Measurements from ENCODE around the gene FBXW11.
A peak's percentile ranks its signal among the peaks of the same experiment; 100 is the strongest.
"Not testable (repeated sequence)": the region's sequence is repeated elsewhere in the genome, so short reads cannot be mapped to it uniquely, and the experiment has no call there.

FBXW11 gene

DNA sequence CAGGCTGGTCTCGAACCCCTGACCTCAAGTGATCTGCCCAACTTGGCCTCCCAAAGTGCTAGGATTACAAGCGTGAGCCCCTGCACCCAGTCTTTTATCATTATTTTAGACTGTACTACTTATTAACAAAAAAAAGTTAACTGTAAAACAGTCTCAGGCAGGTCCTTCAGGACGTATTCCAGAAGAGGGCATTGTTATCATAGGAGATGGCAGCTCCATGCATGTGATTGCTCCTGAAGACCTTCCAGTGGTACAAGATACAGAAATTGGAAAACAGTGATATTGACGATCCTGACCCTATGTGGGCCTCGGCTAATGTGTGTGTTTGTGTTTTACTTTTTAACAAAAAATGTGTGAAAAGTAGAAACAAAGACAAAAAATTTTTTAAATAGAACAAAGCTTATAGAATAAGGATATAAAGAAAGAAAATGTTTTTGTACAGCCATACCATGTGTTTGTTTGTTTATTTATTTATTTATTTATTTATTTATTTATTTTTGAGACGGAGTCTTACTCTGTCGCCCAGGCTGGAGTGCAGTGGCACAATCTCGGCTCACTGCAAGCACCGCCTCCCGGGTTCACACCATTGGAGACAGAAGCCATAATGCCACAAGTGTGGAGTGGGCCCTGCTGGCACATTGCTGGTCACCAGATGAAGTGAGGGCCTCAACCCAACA lies 13.8 kb upstream of the FBXW11 start:
- not testable (repeated sequence) for DNase-seq (ENCODE audit: low read depth)

DNA sequence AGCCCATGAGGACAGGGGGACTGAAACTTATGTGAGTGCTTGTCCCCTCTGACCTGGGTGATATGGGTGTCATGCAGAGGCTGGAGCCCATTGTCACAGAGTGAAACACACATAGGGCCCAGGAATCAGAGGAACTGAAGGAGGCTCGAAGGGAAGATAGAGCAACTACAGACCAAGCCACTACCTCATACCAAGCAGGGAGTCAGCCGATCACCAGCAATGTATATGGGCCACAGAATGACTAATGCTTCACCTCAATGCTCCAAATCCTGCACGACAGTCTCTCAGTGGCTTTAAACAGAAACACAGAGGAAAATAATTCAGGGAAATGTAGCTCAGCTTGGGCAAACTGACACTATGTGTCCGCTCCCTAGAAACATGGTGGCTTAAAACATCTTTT lies 8.9 kb upstream of the FBXW11 start:
- no peak for DNase-seq (ENCODE audit: low read depth)

DNA sequence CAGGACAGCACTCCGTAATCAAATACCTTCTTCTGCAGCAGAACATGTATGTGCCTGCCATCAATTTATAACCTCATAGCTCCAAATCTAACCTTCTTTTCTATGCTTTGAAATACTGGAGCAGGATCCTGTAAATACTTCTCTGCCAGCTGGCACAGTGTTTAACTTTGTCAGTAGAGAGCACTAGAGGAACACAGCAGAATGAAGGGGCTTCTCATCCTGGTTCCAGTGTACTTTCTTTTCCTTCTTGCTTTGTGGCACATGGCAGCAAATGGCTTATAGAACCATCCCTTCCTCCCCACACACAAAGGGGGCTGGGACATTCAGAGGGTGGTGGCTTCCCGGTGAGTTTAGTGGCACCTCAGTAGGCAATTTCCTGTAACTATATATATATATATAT lies 3.8 kb upstream of the FBXW11 start:
- no peak for DNase-seq (ENCODE audit: low read depth)

DNA sequence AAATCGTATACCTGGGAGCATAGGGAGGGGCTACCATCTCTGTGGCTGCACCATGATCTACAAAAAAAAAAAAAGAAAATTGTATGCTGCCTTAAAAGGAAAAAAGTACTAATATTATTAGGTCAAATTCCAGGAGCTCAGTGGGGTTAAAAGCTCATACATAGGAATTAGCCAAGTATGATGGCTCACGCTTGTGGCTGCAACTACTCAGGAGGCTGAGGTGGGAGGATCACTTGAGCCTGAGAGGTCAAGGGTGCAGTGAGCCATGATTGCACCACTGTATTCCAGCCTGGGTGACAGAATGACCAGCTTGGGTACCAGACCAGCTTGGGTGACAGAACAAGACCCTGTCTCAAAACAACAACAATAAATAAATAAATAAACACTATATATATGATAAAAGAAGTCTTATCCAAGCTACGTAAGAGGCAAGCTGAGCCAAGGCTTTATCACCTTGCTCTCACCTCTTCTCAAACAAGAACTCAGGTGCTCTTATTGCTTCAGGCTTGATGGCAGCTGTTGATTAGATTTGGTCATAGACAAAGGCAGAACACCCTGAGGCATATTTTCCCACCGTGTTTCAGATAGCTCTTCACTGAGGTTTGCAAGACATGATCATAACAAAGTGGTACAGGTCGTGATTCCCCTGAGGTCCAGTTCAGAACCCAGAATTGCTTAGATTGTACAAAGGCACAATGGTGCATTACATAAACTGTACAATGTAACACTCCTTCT lies 3.3 kb upstream of the FBXW11 start:
- DNase-seq (ENCODE audit: low read depth): no peak

DNA sequence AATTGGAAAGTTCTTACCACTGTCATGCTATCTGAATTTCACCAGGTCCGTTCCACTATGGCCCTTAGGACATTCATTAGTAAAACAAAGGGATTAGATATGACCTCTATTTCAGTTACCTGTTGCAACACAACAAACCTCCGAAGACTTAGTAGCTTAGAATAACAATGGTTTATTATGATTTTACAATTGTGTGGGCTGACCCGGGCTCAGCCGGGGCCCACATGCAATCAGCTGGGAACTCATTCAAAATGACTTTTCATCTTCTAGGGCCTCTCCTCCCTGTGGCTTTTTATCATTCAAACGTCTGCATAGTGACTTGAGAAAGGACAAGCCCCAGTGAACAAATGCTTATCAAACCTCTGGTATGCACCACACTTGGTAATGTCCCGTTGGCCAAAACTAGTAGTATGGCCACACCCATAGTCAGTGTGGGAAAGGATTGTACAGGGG lies 2.3 kb upstream of the FBXW11 start:
- no peak for DNase-seq (ENCODE audit: low read depth)

DNA sequence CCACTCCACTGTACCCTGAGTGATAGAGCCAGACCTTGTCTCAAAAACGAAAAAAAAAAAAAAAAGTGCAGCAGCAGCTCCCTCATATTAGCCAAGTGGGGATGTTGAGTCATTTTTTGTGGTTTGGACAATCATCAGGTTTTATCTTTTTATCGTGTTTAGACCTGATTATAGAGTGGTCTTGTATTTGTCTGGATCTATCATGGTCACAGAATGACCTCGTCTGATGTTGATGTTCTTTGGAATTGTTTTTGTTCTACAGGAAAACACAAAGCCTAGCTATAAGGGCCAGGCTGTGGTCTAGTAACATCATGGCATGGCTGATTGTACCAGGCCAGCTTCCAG lies 1.6 kb upstream of the FBXW11 start:
- DNase-seq (ENCODE audit: low read depth): no peak

DNA sequence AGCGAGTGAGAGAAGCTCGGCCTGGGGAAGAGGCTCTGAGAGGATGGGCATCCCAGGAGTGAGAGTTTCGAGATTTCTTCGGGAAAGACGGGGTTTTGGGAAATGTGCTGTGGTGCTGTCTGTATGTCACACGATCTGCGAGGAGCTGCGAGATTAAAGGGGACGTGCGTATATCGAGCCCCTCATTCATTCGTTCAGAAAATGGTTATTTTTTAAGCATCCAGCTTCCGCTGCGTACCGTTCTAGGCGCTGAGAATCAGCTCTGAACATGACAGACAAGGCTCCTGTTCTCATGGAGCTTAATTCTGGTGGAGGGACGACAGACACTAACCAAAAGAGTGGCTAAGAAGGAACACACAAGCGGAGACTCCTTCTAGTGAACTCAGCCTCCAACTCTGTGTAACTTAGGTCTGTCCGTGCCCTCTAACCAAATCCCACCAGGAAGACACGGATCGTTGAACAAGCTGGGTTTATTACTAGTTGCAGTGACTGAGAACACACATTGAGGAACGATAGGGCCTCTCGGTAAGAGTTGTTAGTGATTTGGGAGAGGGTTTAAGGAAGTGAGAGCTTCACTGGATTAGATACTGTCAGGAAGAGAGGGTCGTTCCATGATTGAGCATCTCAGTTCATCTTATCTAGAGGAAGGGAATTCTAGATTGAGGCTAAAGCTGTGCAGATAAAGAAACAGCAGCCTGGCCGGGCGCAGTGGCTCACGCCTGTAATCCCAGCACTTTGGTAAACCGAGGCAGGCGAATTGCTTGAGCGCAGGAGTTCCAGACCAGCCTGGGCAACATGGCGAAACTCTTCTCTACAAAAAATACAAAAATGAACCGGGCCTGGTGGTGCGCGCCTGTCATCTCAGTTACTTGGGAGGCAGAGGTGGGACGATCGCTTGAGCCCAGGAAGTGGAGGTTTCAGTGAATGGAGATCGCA lies 1.0 kb upstream of the FBXW11 start:
- no peak for DNase-seq (ENCODE audit: low read depth)

DNA sequence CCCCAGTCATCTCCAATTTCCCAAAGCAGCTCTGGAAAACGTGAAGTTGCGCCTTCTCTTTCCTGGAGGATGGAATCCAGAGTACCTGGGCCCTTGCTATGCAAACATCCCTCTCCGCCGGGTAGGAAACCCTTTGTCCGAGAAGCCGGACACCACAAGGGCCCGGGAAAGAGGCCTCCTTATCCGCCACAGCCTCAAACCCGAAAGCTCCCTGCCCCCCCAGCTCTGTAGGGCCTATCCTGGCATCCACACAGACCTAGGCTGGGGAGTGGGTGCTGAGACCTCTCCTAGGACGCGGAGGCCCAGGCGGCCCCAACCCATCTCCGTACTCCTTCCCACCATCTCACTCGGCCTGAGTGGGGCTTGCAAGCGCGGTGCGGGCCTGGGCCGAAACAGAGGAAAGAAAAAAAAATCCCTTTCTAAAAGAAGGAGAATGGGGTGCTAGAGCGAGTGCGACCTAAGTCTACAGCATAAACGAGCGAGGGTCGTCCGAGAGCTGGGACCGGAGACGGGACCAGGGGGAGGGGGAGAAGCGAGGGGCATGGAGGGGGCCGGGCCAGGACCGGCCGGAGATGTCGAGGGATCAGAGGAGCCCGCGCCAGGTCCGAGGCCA lies 624 bp downstream of the FBXW11 start:
- DNase-seq (ENCODE audit: low read depth): peak; percentile 12

DNA sequence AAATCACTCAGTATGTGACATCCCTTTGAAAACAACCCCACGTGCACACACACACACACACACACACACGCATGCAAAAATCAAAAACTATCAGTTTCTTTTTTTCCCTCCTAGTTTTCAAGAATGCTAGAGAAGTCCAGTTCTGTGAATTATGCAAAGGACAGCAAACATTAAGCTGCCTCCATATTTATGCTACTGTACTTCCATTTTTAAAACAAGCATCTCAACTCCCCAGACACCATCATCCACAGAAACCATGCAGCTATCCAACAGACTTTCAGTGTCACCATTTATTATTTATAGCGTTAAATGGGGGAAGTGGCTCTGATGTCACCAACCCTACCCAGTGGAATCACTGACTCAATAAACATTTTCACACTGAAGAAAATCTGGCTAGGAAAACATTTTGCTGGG lies 1.6 kb downstream of the FBXW11 start:
- DNase-seq (ENCODE audit: low read depth): peak; percentile 44

DNA sequence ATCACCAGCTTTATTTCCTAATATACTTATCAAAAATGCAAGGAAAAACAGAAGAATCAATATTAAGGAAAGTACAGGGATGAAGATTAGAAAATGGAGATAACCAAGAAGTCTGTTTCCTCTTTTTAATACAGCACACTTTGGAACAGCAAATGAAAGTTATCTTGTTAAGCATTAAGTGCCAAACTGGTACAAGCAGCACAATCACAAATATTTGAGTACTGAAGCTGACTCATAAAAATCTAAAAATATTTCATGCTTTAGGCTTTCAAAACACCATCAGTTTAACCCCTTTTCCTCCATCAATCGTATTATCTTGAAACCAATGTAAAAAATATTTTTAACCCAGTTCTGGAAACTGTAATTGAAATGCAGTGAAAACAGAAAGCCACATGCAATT lies 2.7 kb downstream of the FBXW11 start:
- DNase-seq (ENCODE audit: low read depth): no peak

DNA sequence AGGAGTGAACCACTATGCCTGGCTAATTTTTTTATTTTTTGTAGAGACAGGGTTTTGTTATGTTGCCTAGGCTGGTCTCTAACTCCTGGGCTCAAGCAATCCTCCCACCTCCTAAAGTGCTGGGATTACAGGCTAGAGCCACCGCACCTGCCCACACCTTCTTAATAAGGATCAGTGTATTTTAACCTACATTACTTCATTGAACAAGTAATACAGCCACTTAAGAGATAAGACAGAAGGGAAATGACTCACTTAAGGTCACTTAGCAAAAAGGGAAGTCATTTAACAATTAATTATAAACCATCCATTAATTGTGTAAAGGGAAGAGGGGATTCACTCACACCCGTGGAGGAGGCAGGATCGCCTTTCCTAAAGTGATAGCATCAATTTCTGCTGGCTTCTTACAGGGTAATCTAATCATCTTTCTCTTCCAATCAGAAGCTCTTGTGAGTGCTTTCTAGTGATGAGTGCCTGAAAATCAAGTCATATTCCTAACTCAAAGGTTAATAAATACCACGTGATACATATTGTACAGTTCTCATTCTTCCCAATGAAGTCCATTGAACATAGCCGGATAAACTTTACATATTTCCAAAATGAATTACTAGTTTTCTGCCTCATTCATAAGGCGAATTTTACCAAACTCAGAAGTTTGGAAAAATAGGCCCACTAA lies 3.5 kb downstream of the FBXW11 start:
- DNase-seq (ENCODE audit: low read depth): no peak

DNA sequence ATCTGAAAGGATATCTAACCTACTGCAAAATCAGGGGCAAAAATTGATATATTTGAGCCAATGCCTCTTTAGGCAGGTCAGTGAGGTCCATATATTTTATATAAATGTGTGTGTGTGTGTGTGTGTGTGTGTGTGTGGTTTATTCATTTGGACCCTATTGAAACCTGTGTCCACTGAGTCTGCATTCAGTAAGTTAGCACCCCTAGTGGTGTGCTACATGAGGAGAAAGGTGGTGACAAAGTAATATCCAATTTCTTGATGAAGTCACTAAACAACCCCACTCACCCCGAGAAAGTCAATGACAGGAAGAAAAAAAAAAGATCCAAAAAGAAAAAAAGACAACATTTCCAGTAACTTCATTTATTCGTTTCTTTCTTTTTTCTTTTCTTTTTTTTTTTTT lies 4.1 kb downstream of the FBXW11 start:
- DNase-seq (ENCODE audit: low read depth): no peak

DNA sequence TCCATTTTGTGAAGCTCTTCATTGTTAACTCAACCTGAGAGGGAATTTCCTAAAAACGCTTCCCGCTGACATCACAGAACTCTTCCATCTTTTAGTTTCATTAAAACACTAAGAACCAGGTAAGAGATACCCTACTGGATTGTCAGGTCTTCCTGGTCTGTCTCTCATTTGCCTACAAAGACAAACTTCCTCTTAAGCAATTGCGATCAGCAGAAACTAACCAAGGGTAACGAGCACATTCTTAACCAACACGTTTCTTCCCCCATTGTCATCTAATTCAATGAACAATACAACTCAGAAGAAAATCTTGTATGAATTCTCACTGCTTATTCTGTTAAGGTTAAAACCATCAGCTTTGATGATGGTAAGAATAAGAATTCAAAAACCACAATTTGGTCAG lies 6.6 kb downstream of the FBXW11 start:
- no peak for DNase-seq (ENCODE audit: low read depth)

DNA sequence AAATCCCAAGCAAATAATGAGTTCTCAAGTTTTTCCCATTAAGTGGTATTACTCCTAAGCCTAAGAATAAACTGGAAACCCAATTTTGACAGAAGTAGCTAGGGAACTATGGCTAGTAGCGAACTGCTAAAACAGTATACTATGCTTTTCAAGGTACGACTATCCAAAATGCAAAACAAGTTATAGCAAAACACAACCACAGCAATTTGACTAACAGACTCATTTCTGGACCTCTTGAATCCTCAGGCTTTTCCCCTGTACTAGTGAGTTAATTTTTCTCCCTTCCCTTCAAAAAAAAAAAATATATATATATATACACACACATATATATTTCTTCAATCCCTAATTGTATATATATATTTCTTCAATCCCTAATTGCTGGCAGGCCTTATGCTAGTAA lies 7.3 kb downstream of the FBXW11 start:
- DNase-seq (ENCODE audit: low read depth): no peak

DNA sequence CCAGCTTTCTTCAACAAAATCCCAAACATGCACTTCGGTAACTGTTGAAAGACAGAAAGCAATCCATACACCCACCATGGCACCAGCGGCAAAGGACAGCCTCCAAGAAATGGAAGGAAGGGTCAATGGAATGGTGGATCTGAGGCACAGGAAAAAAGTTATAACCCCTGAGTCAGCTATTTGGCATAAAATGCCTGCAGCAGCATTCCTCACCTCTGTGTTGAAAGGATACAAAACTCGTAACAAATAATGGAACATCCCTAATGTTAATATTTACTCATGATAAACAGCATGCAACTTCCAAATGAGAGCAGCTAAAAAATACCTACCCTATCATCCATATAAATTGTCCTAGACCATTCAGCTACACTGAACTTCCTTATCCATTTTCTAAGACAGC lies 9.4 kb downstream of the FBXW11 start:
- no peak for DNase-seq (ENCODE audit: low read depth)

DNA sequence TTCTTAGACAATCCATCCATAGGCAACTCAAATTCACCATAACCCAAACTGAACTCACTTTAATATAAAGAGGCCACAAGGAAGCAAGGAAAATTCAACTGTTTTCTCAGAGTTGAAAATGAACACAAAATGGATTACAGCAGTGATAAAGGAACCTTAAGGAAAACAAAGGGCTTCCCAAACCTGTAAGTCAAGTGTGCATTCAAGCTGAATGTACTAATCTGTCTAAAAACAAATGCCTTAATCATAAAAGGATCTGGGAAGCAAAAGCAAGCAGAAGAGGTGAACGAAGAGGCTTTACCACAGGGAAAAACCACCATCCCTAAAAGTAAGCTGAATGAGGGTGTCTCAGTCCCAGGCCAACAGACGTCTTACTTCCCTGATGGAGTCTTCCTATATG lies 13.6 kb downstream of the FBXW11 start:
- no peak for DNase-seq (ENCODE audit: low read depth)

DNA sequence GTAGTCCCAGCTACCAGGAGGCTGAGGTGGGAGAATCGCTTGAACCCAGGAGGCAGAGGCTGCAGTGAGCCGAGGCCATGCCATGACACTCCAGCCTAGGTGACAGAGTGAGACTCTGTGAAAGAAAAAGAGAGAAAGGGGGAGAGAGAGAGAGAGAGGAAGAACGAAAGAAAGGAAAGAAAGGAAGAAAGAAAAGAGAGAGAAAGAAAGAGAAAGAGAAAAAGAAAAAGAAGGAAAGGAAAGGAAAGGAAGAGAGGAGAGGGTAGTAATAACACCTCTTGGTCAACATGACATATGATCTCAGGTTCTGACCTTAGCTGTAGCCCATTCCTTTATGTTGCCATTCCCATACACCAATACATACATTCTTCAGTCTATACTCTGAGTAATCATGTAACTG lies 14.1 kb downstream of the FBXW11 start:
- DNase-seq (ENCODE audit: low read depth): no peak

DNA sequence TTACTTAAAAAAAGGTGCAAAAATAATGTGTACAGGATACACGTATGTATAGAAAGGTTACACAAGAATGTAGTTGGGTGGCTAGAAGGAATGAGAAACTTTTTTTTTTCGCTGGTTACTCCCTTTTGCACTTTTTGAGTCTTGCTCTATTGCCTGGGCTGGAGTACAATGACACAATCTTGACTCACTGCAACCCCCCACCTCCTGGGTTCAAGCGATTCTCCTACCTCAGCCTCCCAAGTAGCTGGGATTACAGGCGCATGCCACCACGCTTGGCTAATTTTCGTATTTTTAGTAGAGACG lies 15.8 kb downstream of the FBXW11 start:
- DNase-seq (ENCODE audit: low read depth): no peak

DNA sequence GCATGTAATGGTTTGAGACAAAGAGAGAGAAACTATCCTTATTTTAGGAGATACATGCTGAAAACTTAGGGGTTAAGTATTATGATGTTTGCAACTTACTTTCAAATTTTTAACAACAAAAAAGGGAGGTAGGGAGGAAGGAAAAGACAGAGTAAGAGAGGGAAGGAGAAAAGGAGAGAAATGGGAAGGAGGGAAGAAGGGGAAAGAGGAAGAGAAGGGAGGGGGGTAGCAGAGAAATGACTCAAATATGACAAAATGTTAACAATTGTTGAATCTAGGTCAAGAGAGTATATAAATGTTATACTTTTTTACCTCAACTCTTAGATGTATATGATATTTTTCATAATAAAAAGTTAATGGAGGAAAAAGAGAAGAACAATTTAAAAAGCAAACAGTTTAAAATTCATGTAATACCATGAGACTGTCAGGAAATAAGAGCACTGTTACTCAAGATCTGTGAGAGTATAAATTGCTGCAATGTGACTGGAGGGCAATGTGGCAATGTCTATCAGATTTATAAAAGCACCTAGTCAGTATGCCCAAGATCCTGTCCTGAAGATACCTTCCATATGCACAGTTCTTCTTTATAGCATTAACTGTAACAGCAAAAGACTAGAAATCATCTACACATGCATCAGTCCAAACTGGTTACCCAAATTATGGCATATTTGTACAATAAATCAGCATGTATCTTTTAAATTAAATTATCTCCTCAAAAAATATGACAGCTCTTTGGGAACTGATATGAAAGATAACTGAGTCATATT lies 16.3 kb downstream of the FBXW11 start:
- no peak for DNase-seq (ENCODE audit: low read depth)

DNA sequence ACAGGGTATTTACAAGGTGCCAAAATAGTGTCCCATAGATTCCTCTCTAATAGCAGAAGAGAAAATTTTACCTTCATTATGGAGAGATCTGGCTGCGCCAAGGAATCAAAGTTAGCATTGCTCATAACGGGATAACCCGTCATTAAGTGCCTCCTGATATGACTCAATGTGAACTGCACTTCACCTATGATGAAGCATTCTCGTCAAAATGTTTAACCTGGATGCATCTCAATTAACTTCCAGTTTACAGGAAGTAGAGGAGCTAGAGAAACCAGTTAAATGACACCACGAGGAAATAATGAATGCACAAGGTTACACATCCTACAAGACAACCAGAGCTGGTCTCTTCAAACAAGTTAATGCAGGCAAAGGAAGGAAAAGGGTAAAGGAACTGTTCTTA lies 17.2 kb downstream of the FBXW11 start:
- no peak for DNase-seq (ENCODE audit: low read depth)

DNA sequence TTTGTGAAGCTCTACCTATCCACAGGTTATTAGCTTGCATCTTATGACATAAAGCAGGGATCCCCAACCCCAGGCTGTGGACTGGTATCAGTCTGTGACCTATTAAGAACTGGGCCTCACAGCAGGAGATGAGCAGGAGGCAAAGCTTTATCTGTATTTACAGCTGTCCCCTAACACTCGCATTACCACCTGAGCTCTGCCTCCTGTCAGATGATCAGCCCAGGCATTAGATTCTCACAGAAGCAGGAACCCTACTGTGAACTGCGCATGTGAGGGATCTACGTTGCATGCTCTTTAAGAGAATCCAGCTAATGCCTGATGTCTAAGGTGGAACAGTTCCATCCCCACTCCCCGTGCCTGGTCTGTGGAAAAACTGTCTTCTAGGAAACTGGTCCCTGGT lies 19.7 kb downstream of the FBXW11 start:
- DNase-seq (ENCODE audit: low read depth): no peak
